Glutamatergic neuron (in vitro differentiated cells): ENCODE measurements around the gene ELAPOR1. TPM values are rescaled to one million over a fixed set of nuclear protein-coding genes. Genes with fewer than 3 reads are reported as not detected.

ENCODE experiments used
- DNase-seq: peaks from one replicate; pipeline ENCODE4 v3.0.0; 2022
- H3K27ac Mint-ChIP-seq: one replicate; pipeline ENCODE4 v1.8.0; 2020; ENCODE audit warnings: mild to moderate bottlenecking, mixed read lengths, inconsistent platforms; ENCODE audit not compliant: unreplicated experiment
- H3K27me3 Mint-ChIP-seq: one replicate; pipeline ENCODE4 v1.8.0; 2020; ENCODE audit warnings: mild to moderate bottlenecking, moderate library complexity, mixed read lengths, inconsistent platforms; ENCODE audit not compliant: unreplicated experiment
- H3K36me3 Mint-ChIP-seq: one replicate; pipeline ENCODE4 v1.8.0; 2020; ENCODE audit warnings: mild to moderate bottlenecking, mixed read lengths, inconsistent platforms; ENCODE audit not compliant: unreplicated experiment
- H3K4me1 Mint-ChIP-seq: one replicate; pipeline ENCODE4 v1.8.0; 2020; ENCODE audit warnings: mild to moderate bottlenecking, low read depth, mixed read lengths, inconsistent platforms; ENCODE audit not compliant: unreplicated experiment
- H3K4me3 Mint-ChIP-seq: one replicate; pipeline ENCODE4 v1.8.0; 2020; ENCODE audit warnings: mild to moderate bottlenecking, mixed read lengths, inconsistent platforms; ENCODE audit not compliant: unreplicated experiment
- H3K9me3 Mint-ChIP-seq: one replicate; pipeline ENCODE4 v1.8.0; 2020; ENCODE audit warnings: mild to moderate bottlenecking, moderate library complexity, mixed read lengths, inconsistent platforms; ENCODE audit not compliant: unreplicated experiment
- total RNA-seq: library from RNA; stranded (reverse); fragmentation: NEBNext Ultra II Directional; extraction: Animal tissue kit (Norgen Biotek cat#: 25700); gene quantifications from one replicate; pipeline ENCODE4 v1.2.1, GENCODE V29; 2021; ENCODE audit not compliant: unreplicated experiment
- TF ChIP-seq, protein P1 (sequence below): fragments of 200-600 bp; sonication (generic); IDR thresholded peaks from one replicate; pipeline ENCODE4 v1.5.0; 2021; ENCODE audit not compliant: partially characterized antibody, unreplicated experiment

ELAPOR1 gene
- total RNA-seq, 1 donor from 2014 or later = 1.5 TPM

DNA sequence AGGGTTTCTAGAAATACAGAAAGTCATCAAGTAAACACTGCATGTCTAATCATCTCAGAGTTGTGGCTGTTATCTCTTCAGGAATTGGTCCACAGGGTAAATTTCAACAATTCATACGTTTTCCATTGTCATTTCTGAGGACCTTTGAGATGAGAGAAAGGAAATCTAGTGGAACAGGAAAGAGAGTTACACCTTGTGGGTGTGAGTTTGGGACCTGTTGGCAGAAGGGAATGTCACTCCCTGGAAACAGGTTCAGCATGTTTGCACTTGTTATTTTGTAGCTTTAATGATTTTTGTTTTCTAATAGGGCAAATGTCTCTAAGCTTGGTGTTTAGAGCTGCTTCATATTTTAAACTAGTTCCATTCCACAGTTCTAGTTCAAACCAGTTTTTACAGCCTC lies 17.8 kb upstream of the ELAPOR1 start:
- DNase-seq = no peak
- Mint-ChIP-seq H3K27me3 (peaks cover 7% of the 10 kb centered on the region), H3K9me3 (peaks cover 3% of the 10 kb centered on the region), H3K27ac (no peak overlapping the region), H3K4me1 (peaks cover 8% of the 10 kb centered on the region), H3K4me3 (no peak overlapping the region), H3K36me3 (no peaks in the 10 kb centered on the region)
- TF ChIP-seq, protein P1, sequence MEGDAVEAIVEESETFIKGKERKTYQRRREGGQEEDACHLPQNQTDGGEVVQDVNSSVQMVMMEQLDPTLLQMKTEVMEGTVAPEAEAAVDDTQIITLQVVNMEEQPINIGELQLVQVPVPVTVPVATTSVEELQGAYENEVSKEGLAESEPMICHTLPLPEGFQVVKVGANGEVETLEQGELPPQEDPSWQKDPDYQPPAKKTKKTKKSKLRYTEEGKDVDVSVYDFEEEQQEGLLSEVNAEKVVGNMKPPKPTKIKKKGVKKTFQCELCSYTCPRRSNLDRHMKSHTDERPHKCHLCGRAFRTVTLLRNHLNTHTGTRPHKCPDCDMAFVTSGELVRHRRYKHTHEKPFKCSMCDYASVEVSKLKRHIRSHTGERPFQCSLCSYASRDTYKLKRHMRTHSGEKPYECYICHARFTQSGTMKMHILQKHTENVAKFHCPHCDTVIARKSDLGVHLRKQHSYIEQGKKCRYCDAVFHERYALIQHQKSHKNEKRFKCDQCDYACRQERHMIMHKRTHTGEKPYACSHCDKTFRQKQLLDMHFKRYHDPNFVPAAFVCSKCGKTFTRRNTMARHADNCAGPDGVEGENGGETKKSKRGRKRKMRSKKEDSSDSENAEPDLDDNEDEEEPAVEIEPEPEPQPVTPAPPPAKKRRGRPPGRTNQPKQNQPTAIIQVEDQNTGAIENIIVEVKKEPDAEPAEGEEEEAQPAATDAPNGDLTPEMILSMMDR = no peak

DNA sequence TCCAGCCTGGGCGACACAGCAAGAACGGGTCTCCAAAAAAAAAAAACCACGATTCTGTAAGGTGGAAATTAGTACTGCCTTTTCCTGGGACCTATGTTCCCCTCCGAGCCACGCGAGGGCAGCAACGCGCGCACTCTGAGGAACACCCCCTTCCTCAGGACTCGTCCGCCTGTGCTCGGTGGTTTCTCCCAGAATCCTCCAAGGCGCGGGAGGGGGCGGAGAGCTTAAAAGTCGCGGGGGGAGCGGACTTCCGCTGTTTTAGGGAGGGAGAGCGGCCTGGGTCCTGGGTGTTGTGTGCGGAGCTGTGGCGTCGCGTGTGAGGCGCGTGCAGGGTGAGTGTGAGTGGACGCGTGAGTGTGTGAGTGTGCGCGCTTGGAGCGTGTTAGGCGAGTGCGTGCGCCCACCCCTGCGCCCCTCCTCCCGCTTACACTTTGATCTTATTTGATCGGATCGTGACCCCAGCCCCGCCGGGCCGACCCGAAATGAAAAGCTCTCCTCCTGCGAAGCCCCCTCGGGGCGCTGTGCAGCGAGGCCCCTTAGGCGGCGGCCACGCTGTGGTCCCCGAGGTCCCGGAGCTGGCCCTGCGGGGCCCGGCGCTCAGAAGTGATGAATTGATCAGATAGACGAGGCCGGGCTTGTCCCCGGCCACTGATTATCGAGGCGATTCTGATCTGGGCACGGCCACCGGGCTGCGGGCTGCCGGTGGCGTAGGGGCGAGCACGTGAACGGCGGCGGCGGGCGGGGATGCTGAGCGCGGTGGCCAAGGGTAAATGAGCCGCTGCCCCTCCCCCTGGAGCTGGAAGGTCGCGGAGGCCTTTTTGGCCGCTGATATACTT lies 13.8 kb upstream of the ELAPOR1 start:
- Mint-ChIP-seq H3K27me3 (peaks cover 7% of the 10 kb centered on the region), H3K36me3 (no peaks in the 10 kb centered on the region), H3K4me3 (peak overlapping the region; percentile 98), H3K27ac (peak overlapping the region; percentile 95), H3K9me3 (peaks cover 3% of the 10 kb centered on the region), H3K4me1 (no peaks in the 10 kb centered on the region)
- peak; percentile 96 for DNase-seq
- TF ChIP-seq, protein P1 = peak; percentile 65

DNA sequence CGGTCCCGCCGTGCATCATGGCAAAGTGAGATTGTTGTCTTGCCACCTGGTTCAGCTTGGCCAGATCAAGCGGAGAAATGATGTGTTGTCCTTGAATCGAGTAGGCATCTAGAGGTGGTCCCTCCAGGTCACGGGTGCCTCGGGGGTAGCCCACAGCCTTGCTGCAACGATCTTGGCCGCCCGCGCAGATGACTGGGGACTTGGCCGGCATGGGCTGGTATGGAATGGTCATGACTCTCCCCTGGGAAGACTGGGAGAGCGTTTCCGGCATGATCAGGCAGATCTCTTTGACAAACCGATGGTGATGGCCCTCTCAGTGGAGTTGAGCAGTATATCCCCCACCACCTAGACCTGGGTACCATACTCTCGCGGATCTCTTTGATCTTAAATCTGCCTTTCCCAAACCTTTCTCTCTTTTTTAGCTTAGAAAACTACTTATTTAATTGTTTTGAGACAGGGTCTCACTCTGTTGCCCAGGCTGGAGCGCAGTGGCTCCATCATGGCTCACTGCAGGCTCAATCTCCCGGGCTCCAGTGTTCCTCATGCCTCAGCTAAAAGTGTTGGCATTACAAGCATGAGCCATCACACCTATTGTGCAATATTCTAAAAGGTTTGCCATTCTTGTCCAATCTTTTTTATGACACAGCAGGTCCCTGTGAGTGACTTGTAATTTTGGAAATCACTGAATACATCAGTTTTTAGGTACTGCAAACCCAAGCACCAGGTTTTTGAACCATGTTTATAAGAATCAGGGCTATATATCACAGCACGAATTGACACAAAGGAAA lies 9.4 kb upstream of the ELAPOR1 start:
- Mint-ChIP-seq H3K4me1 (peaks cover 3% of the 10 kb centered on the region), H3K9me3 (peaks cover 5% of the 10 kb centered on the region), H3K36me3 (no peaks in the 10 kb centered on the region), H3K4me3 (peak overlapping the region; percentile 23), H3K27me3 (peaks cover 7% of the 10 kb centered on the region), H3K27ac (no peak overlapping the region)
- TF ChIP-seq, protein P1 = no peak
- DNase-seq = no peak

DNA sequence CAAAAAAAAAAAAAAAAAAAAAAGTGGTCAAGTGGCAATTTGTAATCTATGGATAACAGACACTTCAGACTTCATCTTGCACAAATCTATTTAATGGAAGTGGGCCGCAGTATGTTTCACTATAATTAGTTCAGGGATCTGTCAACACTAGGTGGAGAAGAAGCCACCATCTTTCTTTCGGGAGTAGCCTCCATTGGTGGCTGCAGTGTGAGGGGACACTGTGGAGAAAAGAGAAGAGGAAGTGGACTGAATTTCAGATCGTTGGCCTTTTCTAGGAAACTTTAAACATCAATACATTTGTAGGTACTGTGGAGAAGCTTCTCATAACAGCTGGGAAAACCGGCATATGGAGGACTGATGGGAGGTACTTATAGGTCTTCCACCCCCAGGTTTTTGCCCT lies 8.0 kb upstream of the ELAPOR1 start:
- Mint-ChIP-seq H3K9me3 (peaks cover 2% of the 10 kb centered on the region), H3K4me3 (no peak overlapping the region), H3K36me3 (no peaks in the 10 kb centered on the region), H3K27me3 (peaks cover 6% of the 10 kb centered on the region), H3K27ac (peak overlapping the region; percentile 35), H3K4me1 (peaks cover 3% of the 10 kb centered on the region)
- no peak for DNase-seq
- TF ChIP-seq, protein P1 = no peak
